NCI-H187 treated with DMSO at 0.1 percent for 48 hours (cell line): ENCODE measurements around the gene NMNAT2.
"Not testable (repeated sequence)": the region's sequence is repeated elsewhere in the genome, so short reads cannot be mapped to it uniquely, and the experiment has no call there.

Experiments
- DNase-seq: peaks from one replicate; lab custom pipeline; 2025; lab: John Stamatoyannopoulos, UW

The NMNAT2 gene

DNA sequence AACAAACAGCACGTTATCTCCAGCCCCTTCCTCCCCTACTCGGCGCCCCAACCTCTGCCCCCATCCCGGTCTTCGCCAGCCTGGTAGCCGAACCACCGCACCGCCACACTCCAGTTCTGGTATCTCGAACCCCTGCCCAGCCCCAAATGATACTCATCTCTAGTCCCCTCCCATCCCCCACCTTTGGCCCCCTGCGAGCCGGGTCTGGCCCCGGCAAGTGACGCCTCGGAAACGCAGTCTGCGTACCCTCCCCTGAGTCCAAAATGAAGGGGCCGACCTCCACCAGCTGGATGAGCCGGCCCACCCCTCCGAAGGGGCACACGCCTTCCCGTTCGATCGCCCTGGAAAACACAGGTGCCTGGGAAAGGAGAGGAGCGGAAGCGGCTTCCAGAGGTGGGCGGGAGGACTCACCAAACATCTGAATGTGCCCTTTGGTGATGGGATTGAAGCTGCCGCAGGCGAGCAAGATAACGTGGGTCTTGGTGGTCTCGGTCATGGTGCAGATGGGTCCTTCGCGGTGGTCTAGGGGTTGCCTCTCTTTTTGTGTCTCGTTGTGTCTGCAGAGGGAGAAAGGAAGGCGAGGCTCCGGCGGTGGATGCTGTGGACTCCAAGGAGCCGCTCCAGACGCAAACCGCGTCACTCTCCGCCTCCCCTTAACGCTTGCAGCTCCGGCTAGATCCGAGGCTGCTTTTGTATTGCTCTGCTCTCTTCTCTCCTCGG, at the start of gene NMNAT2:
Gene NMNAT2, minus strand, starts transcription at position 609 of the 720 bp plus-strand sequence. Its CDS starts 113 bp downstream, at position 496.
- DNase-seq = peak; percentile 50

DNA sequence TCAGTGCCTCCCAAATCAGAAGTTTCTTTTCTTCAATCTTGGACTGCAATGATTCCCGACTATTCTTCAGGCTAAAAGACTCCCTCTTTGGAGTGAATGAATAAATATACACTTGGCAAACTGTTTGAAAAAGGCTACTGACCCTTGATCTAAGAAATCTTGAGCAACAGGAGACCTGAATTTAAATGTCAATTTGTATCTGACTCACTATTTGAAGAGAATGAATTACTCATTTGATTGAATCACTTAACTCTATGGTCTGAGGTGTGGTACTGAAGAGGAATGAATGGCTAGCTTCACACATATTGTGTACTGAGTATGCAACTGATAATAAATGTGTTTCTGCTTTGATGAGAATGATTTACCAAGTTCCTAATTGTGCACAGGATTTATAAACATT, 49.5 kb upstream of the NMNAT2 start:
- DNase-seq = no peak

DNA sequence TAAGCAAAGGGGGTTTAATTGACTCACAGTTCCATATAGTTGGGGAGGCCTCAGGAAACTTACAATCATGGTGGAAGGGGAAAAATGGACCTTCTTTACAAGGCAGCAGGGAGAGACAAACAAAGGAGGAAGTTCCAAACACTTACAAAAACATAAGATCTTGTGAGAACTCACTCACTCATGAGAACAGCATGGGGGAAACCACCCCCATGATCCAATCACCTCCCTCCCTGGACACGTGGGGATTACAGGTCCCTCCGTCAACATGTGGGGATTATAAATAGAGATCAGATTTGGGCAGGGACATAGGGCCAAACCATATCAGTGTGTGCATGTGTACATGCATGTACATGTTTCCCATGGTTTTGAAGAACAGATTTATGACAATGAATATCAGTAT, 48.6 kb upstream of the NMNAT2 start:
- DNase-seq = no peak

DNA sequence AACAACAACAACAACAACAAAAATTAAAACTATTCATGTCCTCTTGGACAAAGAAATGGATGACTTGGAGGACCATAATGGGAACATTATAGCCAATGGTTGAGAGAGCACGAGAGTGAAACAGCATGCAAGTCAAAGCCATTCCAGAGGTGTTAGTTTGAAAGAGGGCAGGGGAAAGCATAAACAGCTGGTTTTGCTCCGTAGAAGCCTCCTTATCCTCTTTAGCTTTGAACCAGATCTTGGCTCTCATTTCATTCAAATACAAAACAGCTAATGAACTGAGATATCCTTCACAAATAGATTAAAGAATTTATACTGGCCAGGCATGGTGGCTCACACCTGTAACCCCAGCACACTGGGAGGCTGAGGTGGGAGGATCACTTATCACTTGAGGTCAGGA, 45.4 kb upstream of the NMNAT2 start:
- DNase-seq = no peak

DNA sequence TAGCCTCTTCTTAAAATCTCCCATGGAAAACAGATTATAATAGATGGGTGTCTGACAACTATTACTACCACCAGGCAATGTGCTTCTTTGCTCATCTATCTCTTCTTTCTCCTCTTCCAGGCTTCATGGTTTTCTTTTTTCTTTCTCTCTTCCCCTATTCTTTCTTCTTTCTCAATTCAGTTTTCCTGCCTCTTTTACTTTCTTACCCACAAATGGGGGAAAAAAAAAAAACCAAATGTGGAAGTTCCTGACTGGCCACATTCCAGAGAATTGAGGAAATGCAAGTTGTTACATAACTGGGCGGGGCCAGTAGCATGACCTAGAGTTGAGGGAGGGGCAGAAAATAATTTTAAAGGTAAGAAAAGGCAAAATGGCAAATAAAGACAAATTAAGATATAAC, 43.2 kb upstream of the NMNAT2 start:
- no peak for DNase-seq

DNA sequence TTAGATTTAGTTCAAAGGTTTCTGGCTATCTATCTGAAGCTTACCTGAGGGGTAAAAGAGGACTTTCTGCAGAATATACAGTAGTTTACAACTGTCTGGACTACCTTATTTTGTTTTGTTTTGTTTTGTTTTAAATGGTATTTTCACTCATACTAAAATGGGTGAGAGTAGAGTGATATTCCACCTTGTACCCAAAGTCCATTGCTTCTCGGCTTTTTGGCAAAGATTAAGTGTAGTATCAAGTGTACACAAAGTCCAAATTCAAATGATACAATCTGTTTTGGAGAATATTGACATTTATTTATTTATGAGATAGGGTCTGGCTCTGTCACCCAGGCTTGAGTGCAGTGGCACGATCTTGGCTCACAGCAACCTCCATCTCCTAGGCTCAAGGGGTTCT, 42.4 kb upstream of the NMNAT2 start:
- no peak for DNase-seq

DNA sequence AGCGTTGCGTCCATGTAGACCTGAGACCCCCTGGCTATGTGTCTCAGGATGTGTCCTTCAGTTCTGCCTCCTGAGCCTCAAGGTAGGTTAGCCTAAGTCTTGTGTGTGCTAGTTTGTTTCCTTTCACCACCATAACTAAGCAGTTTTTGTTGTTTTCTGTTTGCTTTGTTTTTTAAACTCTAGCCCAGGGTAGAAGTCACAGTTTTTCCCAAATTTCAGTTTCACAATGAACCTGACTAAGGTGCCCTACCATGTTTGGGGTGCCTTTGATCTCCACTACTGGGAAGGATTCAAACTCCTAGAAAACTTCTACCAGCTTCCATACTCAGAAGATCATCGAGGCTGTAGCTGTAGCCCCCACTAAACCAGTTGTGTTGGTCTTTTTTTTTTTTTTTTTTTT, 39.3 kb upstream of the NMNAT2 start:
- no peak for DNase-seq

DNA sequence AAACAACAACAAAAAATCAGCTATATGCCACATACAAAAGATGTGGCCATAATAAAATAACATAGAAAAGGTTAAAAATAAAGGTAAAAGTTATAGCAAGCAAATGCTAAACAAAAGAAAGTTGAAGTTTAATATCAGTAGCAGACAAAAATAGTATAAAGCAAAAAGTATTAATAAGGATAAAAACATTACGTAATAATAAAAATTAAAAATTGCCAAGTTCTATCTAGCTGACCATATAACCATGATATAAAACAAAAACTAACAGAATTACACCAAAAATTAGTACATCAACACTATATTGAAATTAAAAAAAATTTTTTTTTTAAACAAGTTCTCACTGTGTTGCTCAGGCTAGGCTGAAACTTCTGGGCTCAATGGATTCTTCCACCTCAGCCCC, 38.6 kb upstream of the NMNAT2 start:
- DNase-seq = no peak

DNA sequence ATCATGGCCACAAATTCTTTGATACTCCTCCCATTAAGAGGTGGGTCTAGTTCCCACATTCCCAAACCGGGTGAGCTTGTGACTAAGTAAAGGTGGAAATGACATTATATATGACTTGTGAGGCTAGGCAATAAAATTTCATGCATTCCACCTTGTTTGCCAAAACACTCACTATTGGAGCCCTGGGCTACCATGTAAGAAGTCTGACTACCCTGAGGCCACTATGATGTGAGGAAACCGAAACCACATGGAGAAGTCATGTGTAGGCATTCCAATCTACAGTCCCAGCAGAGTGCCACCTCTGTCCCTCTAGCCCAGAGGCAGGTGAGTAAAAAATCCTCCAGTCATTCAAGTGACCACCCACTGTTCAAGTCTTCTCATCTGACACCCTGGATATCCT, 36.2 kb upstream of the NMNAT2 start:
- no peak for DNase-seq

DNA sequence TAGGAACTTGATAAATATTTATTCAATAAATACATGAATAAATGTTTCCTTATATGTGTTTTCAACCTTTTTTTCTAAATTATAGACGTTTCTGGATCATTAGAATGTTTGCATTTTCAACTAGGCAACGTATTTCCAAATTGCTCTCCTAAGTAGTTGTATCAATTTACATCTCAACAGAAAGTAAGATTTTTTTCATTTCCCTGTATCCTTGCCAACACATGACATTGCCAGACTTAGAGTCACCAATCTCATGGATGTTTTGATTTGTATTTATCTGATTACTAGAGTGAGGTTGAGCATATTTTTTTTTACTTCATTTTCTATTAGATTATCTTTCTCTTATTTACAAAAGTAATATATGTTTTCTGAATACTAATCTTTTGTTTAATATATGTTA, 31.9 kb upstream of the NMNAT2 start:
- DNase-seq = no peak

DNA sequence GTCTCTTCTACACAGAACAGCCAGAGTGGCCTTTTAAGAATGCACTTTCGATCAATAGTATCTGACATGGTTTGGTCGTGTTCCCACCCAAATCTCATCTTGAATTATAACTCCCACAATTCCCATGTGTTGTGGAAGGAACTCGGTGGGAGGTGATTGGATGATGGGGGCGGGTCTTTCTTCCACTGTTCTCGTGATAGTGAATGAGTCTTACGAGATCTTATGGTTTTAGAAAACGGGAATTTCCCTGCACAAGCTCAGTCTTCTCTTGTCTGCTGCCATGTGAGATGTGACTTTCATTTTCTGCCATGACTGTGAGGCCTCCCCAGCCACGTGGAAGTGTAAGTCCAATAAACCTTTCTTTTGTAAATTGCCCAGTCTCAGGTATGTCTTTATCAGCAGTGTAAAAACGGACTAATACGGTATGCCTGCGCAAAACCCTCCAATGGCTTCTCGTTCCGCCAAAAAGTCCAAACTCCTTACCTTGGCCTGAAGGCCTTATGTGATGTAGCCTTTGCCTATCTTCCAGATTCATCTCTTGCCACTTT, 31.1 kb upstream of the NMNAT2 start:
- DNase-seq = no peak

DNA sequence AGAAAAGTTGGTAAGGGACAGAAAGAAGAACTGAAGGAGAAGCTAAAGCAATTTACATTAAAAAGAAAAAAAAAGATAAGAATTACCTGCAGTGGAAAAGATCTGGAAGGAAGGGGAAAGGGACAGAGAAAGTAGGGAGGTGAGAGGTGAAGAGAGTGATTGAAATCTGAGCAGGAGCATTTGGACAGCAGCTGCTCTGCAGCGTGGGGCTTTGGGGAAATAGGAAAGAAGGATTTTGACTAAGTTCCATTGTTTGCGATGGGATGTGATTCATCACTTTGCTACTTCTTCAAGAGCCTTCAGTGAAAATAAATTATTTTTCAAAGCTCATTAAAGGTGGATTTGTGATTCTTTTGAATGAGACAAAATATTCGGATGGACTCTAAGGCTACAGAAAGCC, 26.1 kb upstream of the NMNAT2 start:
- no peak for DNase-seq

DNA sequence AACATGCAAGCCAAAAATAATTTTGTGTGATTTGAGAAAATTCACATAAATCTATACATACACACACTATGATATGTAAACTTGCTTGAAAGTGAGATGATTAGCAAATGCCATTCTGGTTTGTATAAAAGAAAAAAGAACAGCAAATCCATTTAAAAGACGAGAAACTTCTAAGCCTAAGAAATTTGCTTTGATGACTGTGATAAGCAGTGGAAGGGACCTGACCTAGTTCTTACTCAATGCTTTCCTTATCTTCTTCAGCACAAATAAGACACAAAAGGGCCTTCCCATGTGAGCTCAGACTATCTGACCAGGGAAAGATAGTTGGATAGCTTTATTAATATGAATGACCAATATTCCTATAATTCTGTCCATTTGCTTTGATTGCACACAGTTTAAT, 25.3 kb upstream of the NMNAT2 start:
- no peak for DNase-seq

DNA sequence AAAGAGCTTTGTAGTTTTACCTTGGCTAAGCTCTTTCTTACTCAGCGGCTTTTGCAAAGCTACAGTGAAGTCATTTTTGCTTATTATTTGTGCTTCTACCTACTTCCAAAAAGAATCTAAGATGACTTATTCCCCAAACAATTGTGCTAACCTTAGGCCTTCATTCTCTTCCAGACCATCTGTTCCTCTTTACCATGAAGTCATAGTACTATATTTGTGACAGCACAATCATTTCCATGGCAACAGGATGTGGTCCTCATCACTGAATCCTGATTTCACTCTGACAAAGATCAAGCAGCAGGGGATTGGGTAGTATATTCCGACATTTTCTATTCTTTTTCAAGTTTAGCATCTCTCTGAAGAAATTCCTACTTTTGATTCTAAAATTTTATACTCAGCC, 24.8 kb upstream of the NMNAT2 start:
- DNase-seq = no peak

DNA sequence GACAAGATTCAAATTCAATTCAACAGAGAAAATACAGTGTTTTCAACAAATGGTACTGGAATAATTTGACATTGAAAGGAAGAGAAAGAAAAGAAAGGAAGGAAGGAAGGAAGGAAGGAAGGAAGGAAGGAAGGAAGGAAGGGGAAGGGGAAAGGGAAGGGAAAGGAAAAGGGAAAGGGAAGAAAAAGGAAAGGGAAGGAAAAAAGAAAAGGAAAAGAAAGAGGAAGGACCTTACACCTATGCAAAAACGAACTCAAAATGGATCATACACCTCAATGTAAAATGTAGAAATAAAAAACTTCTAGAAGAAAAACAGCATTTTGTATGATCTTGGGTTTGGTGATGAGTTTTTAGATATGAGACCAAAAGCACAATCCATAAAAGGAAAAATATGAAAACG, 19.9 kb upstream of the NMNAT2 start:
- no peak for DNase-seq

DNA sequence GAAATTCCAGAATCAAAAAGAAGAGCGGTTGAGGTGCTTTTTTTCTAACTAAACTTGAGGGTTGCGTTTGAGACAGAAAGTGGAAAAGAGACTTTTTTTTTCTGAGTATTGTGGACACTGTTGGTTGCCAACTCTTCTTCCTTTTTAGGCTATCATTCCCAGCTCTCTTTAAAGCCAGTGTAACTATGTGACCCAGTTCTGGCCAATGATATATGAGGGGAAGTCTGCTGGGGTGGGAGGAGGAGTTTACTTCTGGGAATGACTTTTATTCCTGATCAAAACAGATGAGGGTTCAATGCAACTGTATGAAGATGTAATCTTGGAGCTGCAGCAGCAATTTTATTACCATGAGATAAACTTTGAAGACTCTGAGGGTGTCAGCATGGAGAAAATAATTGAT, 17.3 kb upstream of the NMNAT2 start:
- no peak for DNase-seq

DNA sequence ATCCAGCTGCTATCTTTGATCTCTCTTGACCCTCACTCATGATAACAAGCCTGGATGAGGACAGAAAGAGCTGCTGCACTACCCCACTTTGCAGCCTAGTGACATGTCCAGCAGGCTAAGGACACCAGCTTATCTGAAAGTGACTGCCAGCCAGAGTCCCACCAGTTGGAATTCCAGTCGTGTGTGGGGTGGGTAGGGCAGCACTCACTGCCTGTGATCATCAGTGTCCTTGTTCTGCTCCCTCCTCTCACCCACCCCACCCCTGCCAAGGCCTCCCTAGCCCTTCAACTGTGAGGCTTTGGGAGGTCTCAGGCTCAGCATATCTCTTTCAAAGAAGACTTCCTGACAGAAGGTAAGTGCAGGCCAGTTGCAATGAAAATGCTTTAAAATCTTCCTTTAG, 15.5 kb upstream of the NMNAT2 start:
- no peak for DNase-seq

DNA sequence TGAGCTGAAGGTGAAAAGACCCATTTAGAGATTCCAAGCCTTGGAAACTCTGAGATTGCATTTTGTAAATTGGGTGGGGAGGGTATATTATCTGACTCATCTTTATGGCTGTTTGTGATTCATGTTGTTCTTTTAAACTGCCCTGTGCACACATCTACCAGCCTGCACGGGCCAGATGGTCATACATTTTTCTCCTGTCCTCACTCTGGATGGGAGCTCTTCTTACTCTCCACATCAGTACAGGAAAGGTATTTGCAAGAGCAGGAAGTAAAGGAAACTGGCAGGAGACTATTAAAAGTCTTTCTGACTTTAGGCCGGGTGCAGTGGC, 14.3 kb upstream of the NMNAT2 start:
- no peak for DNase-seq

DNA sequence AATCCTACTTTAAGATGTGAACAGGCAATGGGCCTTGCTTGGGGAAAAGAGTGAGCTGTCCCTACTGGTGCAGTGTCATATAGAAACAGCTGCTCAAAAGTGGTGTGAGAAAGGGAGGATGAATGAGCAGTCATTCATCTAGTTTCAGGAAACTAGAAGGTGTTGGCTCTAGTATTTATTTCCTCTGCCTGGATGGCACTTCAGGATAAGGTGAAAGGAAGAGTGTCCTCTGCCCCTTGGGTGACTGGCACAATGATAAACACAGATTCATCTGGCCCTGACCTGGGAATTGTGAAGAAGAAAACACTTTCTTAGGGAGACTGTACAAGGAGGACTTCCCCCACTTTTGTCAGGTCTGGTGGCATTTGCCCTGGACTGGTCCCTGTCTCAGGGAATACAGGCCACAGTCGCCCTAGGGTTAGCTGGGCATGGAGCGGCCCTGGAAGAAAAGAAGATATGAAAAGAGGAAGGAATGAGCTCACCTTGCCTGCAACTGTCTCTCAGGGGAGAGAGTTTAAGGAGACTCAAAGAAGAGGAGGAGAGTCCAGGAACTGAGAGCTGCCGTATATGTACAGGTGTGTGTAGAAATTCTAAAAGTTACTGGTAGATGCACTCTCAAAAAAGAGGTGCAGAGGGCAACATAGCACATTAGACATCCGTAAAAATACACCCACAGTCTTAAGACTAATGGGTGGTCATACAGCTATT, 13.8 kb upstream of the NMNAT2 start:
- no peak for DNase-seq

DNA sequence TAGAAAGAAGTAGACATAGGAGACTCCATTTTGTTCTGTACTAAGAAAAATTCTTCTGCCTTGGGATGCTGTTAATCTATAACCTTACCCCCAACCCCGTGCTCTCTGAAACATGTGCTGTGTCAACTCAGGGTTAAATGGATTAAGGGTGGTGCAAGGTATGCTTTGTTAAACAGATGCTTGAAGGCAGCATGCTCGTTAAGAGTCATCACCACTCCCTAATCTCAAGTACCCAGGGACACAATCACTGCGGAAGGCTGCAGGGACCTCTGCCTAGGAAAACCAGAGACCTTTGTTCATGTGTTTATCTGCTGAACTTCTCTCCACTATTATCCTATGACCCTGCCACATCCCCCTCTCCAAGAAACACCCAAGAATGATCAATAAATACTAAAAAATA, 9.4 kb upstream of the NMNAT2 start:
- not testable (repeated sequence) for DNase-seq

DNA sequence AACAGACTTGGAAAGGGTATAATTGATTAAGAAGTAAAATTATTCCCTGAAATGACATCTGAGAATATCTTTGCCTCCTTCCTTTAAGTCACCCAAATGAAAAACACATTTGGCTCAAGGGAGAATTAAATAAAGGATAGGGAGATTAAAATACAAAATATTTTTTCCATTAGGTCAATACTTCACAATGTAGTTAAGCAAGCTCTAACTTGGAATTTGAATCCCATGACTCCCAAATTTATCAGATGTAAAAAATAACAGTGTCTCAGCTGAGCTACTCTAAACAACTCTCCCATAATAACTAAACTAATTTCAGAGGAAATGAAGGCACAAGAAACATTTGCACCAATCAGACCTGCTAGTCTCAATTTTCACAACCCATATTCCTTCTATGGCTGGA, 6.5 kb upstream of the NMNAT2 start:
- no peak for DNase-seq

DNA sequence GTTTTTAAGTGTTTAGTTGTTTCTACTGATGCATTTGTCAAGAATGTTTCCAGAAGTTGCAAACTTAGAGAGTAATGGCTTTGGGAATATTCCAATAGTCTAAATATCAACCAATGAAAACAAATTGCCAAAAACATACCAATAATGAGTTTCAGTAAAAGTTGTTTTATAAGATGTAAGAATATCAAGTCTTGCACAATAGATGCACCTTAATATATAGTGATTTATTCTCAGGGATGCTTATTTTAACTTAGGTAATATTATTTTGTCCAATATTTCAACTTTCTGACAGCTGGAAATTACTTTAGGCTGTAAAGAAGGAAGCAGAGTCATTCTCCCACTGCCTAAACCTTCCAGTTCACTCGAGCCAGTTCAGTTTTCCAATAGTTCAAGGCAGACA, 5.4 kb upstream of the NMNAT2 start:
- no peak for DNase-seq

DNA sequence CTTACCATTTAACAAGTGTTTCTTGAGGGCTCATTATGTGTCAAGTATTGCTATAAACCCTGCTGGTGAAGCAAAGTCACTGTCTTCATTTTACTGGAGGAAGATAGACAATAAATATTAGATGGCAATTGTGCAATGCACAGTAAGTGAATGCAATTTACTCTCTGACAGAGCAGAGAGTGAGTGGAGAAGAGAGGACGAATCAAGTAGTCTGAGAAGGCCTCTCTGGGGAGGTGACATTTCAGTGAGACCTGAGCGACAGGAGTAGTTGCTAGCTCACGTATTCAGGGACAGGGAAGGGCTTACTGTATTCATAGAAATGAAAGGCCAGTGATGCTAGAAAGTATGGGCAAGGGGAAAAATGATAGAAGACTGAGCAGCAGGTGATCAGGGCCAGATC, 1.2 kb upstream of the NMNAT2 start:
- peak; percentile 58 for DNase-seq

DNA sequence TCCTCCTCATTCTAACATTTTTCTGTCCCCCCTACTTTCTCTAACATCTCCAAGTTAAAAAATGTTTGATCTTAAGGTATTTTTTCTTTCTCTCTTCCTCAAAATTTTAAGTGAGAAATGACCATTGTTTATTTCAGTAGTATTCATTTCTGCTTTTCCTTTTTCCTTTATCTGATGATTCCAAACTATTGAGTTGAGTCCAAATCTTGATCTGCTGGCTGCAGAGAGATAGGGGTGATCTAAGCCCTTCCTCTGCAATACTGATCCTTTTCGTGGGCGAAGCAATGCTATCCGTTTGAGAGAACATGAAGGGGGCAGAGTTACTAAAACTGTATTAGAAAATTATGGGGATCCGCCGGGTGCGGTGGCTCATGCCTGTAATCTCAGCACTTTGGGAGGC, 516 bp upstream of the NMNAT2 start:
- no peak for DNase-seq
